ENCODE results near the gene CHST1. TPM values are rescaled to one million over a fixed set of nuclear protein-coding genes. Genes with fewer than 3 reads are reported as not detected.

CHST1 gene
- total and polyA plus RNA-seq, 9 donors, result 3.4 to 12.9 (median 7.6) TPM

GRCh38 chr11:45651156-45651555 lies 14.3 kb downstream of the CHST1 start:
- Histone ChIP-seq H3K4me1 (ENCODE audit: insufficient read depth) (peaks cover 3% of the 10 kb centered on the region), H3K4me3 (no peak overlapping the region), H3K27ac (no peak overlapping the region), H3K27me3 (no peaks in the 10 kb centered on the region), H3K9me3 (no peaks in the 10 kb centered on the region), H3K36me3 (no peaks in the 10 kb centered on the region)
- DNase-seq, result no peak
- intact Hi-C loops (cut with DNase I), result loop anchor here in 3 of 4 donors (10.0 kb wide), 2 partner anchors 266 to 276 kb away; no protein-coding TSS in a partner anchor
- TF ChIP-seq, protein P1, sequence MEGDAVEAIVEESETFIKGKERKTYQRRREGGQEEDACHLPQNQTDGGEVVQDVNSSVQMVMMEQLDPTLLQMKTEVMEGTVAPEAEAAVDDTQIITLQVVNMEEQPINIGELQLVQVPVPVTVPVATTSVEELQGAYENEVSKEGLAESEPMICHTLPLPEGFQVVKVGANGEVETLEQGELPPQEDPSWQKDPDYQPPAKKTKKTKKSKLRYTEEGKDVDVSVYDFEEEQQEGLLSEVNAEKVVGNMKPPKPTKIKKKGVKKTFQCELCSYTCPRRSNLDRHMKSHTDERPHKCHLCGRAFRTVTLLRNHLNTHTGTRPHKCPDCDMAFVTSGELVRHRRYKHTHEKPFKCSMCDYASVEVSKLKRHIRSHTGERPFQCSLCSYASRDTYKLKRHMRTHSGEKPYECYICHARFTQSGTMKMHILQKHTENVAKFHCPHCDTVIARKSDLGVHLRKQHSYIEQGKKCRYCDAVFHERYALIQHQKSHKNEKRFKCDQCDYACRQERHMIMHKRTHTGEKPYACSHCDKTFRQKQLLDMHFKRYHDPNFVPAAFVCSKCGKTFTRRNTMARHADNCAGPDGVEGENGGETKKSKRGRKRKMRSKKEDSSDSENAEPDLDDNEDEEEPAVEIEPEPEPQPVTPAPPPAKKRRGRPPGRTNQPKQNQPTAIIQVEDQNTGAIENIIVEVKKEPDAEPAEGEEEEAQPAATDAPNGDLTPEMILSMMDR (IDR thresholded peaks at IDR 0.05), result no peak
- TF ChIP-seq POLR2A (IDR thresholded peaks at IDR 0.05) (no peak), EP300 (IDR thresholded peaks at IDR 0.05) (no peak)
- 75 to 78% (median 76%) methylated on average over 9 of the region's 9 CpGs for WGBS, 3 donors

DNA sequence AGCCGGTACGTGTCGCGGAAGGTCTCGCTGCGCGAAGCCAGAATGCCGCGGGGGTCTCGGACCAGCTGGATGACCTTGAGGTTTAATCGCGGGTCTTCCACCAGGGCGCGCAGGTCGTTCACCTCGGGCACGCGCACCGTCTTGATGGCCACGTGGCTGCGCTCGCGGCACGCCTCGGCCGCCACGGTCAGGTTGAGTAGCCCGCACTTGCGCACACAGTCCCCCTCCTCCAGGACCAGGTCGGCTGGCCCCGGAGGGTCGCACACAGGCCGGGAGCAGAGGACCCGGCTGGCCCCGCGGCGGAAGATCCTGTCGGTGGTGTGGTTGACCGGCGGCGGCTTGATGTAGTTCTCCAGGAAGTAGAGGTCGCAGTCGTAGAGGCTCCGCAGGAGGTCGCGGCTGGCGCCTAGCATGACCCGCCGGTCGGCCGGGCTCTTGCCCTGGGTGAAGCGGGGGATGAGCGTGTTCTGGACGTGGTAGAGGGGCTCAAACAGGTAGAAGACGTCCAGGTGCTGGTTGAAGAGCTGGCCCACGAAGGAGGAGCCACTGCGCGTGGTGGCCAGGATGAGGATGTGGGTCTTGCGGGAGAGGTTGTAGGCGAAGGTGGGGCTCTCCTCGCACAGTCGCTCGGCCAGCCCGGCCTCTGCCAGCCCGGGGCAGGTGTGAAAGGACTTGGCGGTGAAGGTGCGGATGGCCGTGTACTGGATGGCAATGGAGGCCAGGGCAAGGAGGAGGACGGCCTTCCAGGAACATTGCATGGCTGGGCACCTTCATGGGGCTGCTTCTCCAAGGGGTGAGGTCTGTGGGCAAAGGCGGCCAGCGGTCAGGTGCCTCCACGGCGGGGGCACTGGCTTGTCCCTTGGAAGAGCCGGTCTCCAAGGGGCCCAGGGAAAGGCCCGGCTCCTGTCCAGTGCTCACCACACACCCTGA lies 15.0 kb downstream of the CHST1 start:
- Histone ChIP-seq H3K27ac (no peak overlapping the region), H3K4me3 (no peak overlapping the region), H3K9me3 (no peaks in the 10 kb centered on the region), H3K4me1 (ENCODE audit: insufficient read depth) (peaks cover under 1% of the 10 kb centered on the region), H3K36me3 (no peaks in the 10 kb centered on the region), H3K27me3 (no peaks in the 10 kb centered on the region)
- TF ChIP-seq EP300 (IDR thresholded peaks at IDR 0.05) (no peak), POLR2A (IDR thresholded peaks at IDR 0.05) (no peak)
- TF ChIP-seq, protein P1 (IDR thresholded peaks at IDR 0.05), result no peak
- no peak for DNase-seq
- 82 to 88% (median 86%) methylated on average over 72 to 75 of the region's 75 CpGs for WGBS, 3 donors
- intact Hi-C loops (cut with DNase I), result loop anchor here in 3 of 4 donors (10.0 kb wide), 2 partner anchors 266 to 276 kb away; no protein-coding TSS in a partner anchor

- Histone ChIP-seq H3K9me3 (no peaks in the 10 kb centered on the region), H3K27ac (no peak overlapping the region), H3K4me3 (no peak overlapping the region), H3K4me1 (ENCODE audit: insufficient read depth) (no peaks in the 10 kb centered on the region), H3K27me3 (no peaks in the 10 kb centered on the region), H3K36me3 (no peaks in the 10 kb centered on the region)
- DNase-seq, result no peak
- intact Hi-C loops (cut with DNase I), result loop anchor here in 3 of 4 donors (10.0 kb wide), 2 partner anchors 265 to 275 kb away; no protein-coding TSS in a partner anchor
- 87 to 89% (median 89%) methylated on average over 48 to 49 of the region's 49 CpGs for WGBS, 3 donors
- TF ChIP-seq, protein P1 (IDR thresholded peaks at IDR 0.05), result no peak
- TF ChIP-seq POLR2A (IDR thresholded peaks at IDR 0.05) (no peak), EP300 (IDR thresholded peaks at IDR 0.05) (no peak)
Measured at GRCh38 chr11:45649544-45650165, 15.8 kb downstream of the CHST1 start.

DNA sequence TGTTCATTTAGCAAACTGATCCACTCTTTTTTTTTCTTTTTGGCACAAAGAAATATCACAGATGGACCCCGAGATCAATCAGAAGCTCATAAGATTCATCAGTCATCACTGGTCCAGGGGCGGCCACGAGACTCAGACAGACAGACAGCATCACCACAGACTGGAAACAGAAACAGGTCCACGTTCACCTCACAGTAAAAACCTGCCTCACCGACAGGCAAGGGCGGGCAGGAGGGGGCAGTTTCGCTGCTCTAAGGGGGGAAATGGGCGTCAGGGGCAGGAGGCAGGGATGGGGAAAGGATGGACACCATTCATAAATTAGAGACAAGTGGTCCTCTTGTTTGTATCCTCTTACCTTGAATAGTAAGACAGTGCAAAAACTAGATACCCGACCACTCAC lies 16.5 kb downstream of the CHST1 start:
- WGBS, 3 donors, result 87 to 92% (median 90%) methylated on average over 9 of the region's 9 CpGs
- no peaks in the 10 kb centered on the region for H3K27me3 ChIP-seq
- no peaks in the 10 kb centered on the region for H3K4me1 ChIP-seq (ENCODE audit: insufficient read depth)
- no peak for DNase-seq
- TF ChIP-seq, protein P1 (IDR thresholded peaks at IDR 0.05), result no peak
- TF ChIP-seq POLR2A (IDR thresholded peaks at IDR 0.05), result no peak
- TF ChIP-seq EP300 (IDR thresholded peaks at IDR 0.05), result no peak
- H3K27ac ChIP-seq, result no peak overlapping the region
- H3K4me3 ChIP-seq, result no peak overlapping the region
- no peaks in the 10 kb centered on the region for H3K9me3 ChIP-seq
- no peaks in the 10 kb centered on the region for H3K36me3 ChIP-seq
- intact Hi-C loops (cut with DNase I), result no loop called here

All from ovary (tissue), 9 donors.